ENCODE results near the gene LHFPL3. TPM values are rescaled to one million over a fixed set of nuclear protein-coding genes. Genes with fewer than 3 reads are reported as not detected.

LHFPL3 gene
- total RNA-seq, 1 donor from 2014 or later = not detected

GRCh38 chr7:104415700-104416099 lies 87.3 kb downstream of the LHFPL3 start:
- H3K4me3 ChIP-seq (ENCODE audit: low read depth, low read length) = no peak overlapping the region
- DNase-seq (ENCODE audit: low read depth) = no peak
- peak; percentile 38 for TF ChIP-seq CTCF (conservative IDR thresholded peaks at IDR 0.05; ENCODE audit: low read depth, low read length)

GRCh38 chr7:104416866-104417393 lies 88.5 kb downstream of the LHFPL3 start:
- H3K4me3 ChIP-seq (ENCODE audit: low read depth, low read length) = no peak overlapping the region
- DNase-seq (ENCODE audit: low read depth) = no peak
- no peak for TF ChIP-seq CTCF (conservative IDR thresholded peaks at IDR 0.05; ENCODE audit: low read depth, low read length)

DNA sequence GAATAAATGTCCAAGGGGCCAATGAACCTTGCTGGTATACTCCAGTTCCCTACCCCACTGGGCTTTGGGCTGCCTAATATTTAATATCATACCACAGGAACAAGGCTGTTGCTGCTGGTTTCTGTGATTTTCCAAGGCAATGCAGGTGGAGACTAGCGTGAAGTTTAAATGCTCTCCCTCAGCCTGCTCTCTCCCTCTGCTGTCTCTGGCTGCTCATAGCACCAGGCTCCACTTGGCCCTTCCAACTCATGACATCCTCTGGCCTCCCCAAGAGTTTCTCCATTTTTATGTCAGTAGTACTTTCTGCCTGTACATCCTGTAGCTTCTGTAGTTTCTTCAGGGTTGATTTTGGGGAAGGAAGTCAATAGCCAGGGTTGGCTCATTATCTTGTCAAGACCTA lies 103.5 kb downstream of the LHFPL3 start:
- no peak overlapping the region for H3K4me3 ChIP-seq (ENCODE audit: low read depth, low read length)
- no peak for TF ChIP-seq CTCF (conservative IDR thresholded peaks at IDR 0.05; ENCODE audit: low read depth, low read length)
- DNase-seq (ENCODE audit: low read depth) = no peak

- no peak for TF ChIP-seq CTCF (conservative IDR thresholded peaks at IDR 0.05; ENCODE audit: low read depth, low read length)
- no peak overlapping the region for H3K4me3 ChIP-seq (ENCODE audit: low read depth, low read length)
- DNase-seq (ENCODE audit: low read depth) = no peak
Measured at GRCh38 chr7:104434129-104434528, 105.7 kb downstream of the LHFPL3 start.

GRCh38 chr7:104442481-104442880 lies 114.1 kb downstream of the LHFPL3 start:
- no peak for TF ChIP-seq CTCF (conservative IDR thresholded peaks at IDR 0.05; ENCODE audit: low read depth, low read length)
- no peak for DNase-seq (ENCODE audit: low read depth)
- no peak overlapping the region for H3K4me3 ChIP-seq (ENCODE audit: low read depth, low read length)

- H3K4me3 ChIP-seq (ENCODE audit: low read depth, low read length) = no peak overlapping the region
- no peak for DNase-seq (ENCODE audit: low read depth)
- no peak for TF ChIP-seq CTCF (conservative IDR thresholded peaks at IDR 0.05; ENCODE audit: low read depth, low read length)
Measured at GRCh38 chr7:104444017-104444416, 115.6 kb downstream of the LHFPL3 start.

- DNase-seq (ENCODE audit: low read depth) = no peak
- H3K4me3 ChIP-seq (ENCODE audit: low read depth, low read length) = no peak overlapping the region
- no peak for TF ChIP-seq CTCF (conservative IDR thresholded peaks at IDR 0.05; ENCODE audit: low read depth, low read length)
Measured at GRCh38 chr7:104445393-104445792, 117.0 kb downstream of the LHFPL3 start.

Data from epithelial cell of proximal tubule (primary cell).